Mucosa of gallbladder (tissue), 1 donor: Measurements from ENCODE around the gene NELL2. TPM values are rescaled to one million over a fixed set of nuclear protein-coding genes. Genes with fewer than 3 reads are reported as not detected.

Experiments
- DNase-seq: peaks from one replicate; pipeline ENCODE4 v3.0.0-alpha.2; 2020; ENCODE audit warnings: low spot score
- total RNA-seq: library from RNA; stranded (reverse); gene quantifications from one replicate; pipeline ENCODE4 v1.2.1, GENCODE V29; 2021
- donor health status: DM: no; HTN: no; CAD: no.

Gene NELL2
- total RNA-seq, 1 donor from 2014 or later = 12.5 TPM

DNA sequence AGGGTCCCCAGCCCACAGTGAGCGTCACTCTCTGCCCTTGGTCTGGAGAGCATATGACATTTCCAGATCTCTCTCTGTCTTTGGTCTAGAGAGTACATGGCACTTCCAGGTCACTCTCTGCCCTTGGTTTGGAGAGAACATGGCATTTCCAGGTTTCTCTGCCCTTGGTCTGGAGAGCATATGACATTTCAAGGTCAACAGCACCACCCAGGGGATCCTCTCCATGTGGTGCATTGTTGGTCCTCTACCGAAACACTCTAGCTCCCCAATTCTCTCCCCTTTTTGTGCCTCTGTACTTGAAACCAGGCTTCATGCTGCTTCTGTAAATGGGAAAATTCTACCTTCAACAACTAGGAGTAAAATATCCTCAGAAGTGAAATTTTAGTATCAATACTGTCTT lies 399.4 kb downstream of the NELL2 start:
- no peak for DNase-seq

DNA sequence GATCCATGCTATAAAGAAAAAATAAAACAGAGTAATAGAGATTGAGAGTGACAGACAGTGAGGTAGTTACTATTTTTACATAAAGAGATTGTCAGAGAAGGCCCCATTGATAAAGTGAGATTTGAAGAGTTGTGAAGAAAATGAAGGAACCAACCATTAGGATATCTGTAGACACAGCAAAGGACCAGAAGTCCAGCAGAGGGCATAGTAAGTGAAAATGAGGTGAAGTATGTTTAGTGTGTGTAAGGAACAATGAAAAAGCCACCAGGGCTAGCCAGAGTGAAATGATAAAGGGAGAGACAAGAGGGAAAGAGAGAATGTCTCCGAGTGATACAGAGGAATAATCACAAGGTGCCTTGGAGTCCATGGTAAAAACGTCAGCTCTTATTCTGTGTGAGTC lies 411.0 kb downstream of the NELL2 start:
- no peak for DNase-seq

DNA sequence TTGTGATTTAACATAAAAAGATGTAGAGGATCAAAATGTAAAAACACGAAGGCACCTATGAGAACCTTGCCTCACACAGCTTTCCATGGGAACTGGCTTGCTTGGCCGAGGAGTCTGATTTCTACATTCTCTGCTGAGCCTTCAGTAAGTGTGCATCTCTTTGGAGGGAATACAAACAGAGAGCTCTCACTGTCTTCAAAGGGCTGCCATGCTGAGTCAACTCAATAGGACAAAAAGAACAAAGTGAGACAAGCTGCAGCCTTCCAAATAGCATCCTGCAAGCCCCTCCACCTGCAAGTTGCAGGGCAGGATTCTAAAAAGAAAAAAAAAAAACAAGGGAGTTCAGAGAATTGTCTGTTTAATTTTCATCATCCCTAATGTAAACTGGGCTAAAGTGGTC lies 411.9 kb downstream of the NELL2 start:
- no peak for DNase-seq

DNA sequence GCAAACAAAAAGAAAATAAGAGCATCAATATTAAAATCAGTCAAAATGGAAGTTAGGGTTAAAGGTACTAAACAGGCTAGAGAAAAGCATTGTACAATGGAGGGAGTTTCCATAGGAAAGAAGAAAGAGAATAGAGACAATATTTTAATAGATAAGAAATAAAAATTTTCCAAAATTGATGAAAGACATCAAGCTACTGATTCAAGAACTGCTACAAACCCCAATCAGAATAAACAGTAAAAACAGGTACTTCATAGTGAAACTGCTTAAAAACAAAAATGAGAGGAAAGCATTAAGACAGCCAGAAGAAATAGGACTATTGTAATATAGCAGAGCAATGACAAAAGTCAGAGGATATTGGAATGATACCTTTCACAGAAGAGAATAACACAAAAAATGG lies 413.4 kb downstream of the NELL2 start:
- DNase-seq = no peak

DNA sequence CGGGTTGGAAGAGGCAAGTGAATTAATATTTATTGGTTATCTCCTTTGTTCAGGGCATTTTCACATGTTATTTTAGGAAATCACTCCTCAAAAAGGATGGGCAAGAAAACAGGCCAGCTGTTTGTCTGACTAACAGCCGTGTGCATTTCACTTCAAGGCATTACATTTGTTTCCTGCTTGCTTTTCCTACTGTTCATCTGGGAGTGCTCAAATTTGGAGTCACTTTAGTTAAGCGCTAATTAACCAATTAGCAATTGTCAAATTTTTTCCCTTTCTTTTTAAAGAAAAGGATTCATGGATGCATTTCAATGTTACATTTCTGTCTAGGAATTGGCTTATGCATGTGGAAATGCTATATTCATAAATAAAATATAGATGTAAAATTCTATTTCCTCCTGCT lies 415.9 kb downstream of the NELL2 start:
- no peak for DNase-seq

DNA sequence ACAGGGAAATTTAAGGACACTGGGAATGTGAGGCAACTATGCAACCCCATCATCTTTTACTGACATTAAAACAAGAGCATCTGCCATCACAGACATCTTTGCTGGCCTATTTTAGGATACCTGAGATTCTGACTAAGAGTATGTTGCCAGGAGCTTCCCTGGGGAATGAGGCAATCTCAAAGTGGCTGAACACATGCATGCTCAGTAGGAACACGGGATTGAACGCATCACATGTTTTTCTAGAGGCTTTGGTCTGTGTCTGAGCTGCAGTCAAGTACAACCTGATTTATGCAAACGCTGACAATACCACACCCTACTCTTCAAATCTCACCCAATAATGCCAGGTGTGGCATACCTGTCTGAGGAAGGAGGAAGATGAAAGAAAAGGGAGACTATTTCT lies 416.5 kb downstream of the NELL2 start:
- DNase-seq = no peak

Other genes starting within 250 kb of the NELL2 start
- gene DBX2, start 174.8 kb upstream of the NELL2 start, total RNA-seq = not detected